Gastroesophageal sphincter (tissue), 3 donors: ENCODE measurements around the gene ODAD2.

Experiments
- CTCF ChIP-seq, 4 experiments: fragments of 200-600 bp in 2 of 4; fragments of 450-650 bp in 2 of 4; sonication (generic) in 1 of 4; IDR thresholded peaks; one replicate each; pipeline ENCODE4 v1.5.1; 2017 to 2019; ENCODE audit warnings: antibody characterized with exemption in 4 of 4, mild to moderate bottlenecking in 2 of 4, moderate library complexity in 2 of 4
- POLR2A ChIP-seq, 2 donors: fragments of 450-650 bp; IDR thresholded peaks; one replicate each; pipeline ENCODE4 v1.6.1; 2017; ENCODE audit warnings: antibody characterized with exemption in 2 of 2, mild to moderate bottlenecking in 2 of 2, moderate library complexity in 1 of 2

GRCh38 chr10:28046579-28046978, 47.7 kb upstream of the ODAD2 start:
- TF ChIP-seq CTCF (IDR thresholded peaks at IDR 0.05), result no peak
- TF ChIP-seq POLR2A (IDR thresholded peaks at IDR 0.05), result no peak
